ENCODE data around the gene AKR1C8. TPM values are rescaled to one million over a fixed set of nuclear protein-coding genes. Genes with fewer than 3 reads are reported as not detected.
"Not testable (repeated sequence)": the region's sequence is repeated elsewhere in the genome, so short reads cannot be mapped to it uniquely, and the experiment has no call there.

The AKR1C8 gene
- total RNA-seq, 1 donor: not detected

DNA sequence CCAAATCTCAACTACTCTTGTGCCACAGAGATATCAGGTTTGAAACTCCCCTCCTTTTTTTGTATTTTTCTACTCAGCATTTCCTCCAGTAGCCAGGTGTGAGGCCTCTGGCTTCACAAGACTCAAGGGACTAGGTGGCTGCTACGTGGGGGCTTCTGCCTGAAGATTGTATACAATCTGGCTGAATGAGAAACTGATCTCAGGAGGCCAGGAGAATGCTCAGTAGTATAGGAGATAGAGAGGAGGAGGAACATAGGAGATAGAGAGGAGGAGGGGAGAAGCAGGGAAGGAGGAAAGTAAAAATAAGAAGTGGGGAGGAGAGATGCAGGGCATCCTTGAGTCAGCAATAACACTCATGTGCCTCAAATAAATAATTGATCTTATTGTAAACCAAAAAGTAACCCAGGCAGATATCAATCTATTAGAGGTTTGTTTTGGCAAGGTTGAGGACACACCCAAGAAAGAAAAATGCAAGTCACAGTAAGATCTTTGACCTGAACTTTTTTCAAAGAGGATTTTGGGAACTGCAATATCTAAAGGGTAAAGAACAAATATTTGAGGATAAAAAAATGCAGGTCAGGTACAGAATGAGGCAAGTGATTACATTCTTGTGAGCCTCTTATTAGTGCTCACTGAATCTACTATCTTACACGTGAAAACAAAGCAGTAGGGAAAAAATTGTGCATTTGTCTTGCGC lies 36.8 kb downstream of the AKR1C8 start:
- no peak for DNase-seq (ENCODE audit: low read depth)
- TF ChIP-seq, protein P1, sequence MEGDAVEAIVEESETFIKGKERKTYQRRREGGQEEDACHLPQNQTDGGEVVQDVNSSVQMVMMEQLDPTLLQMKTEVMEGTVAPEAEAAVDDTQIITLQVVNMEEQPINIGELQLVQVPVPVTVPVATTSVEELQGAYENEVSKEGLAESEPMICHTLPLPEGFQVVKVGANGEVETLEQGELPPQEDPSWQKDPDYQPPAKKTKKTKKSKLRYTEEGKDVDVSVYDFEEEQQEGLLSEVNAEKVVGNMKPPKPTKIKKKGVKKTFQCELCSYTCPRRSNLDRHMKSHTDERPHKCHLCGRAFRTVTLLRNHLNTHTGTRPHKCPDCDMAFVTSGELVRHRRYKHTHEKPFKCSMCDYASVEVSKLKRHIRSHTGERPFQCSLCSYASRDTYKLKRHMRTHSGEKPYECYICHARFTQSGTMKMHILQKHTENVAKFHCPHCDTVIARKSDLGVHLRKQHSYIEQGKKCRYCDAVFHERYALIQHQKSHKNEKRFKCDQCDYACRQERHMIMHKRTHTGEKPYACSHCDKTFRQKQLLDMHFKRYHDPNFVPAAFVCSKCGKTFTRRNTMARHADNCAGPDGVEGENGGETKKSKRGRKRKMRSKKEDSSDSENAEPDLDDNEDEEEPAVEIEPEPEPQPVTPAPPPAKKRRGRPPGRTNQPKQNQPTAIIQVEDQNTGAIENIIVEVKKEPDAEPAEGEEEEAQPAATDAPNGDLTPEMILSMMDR (IDR thresholded peaks at IDR 0.05; ENCODE audit: insufficient read depth, low read depth, low read length): no peak
- H3K4me3 ChIP-seq (ENCODE audit: low read depth, low read length): no peak overlapping the region

DNA sequence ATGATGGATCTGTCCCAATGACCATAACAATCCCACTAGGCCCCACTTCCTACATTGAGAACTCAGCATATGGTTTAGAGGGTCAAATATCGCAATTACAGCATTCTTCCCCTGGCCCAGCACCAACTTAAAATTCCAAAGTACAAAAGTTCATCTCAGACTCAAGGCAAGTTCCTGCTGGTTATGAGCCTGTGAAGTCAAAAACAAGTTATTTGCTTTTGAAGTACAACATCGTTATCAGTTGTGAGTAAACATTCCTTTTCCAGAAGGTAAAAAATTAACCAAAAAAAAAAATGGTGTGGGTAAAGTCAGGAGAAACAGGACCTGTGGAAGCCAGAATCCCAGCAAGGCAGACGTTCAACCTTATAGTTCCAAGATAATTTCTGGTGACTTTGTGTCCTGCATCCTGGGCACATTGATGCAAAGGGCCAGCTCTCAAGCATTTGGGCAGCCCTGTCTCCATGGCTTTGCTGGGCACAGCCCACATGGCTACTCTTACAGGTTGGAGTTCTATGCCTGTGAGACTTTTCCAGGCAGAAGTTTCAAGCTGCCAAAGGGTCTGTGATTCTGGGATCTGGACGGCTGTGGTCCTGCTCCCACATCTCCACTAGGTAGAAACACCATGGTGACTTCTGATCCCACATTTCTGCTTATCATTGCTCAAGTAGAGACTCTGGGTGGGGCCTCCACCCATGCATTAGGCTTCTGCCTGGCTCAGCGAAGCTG lies 37.5 kb downstream of the AKR1C8 start:
- TF ChIP-seq, protein P1 (IDR thresholded peaks at IDR 0.05; ENCODE audit: insufficient read depth, low read depth, low read length): no peak
- no peak for DNase-seq (ENCODE audit: low read depth)
- H3K4me3 ChIP-seq (ENCODE audit: low read depth, low read length): no peak overlapping the region

DNA sequence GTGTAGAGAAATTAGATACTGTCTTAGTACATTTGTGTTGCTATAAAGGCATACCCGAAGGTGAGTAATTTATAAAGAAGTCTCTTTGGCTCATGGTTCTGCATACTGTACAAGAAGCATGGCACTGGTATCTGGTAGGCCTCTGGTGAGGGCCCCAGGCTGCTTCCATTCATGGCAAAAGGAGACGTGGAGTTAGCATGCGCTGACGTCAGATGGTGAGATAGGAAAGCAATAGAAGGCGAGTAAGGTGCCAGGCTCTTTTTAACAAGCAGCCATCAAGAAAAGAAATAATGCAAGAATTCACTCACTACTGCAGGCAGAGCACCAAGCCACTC lies 38.1 kb downstream of the AKR1C8 start:
- H3K4me3 ChIP-seq (ENCODE audit: low read depth, low read length): no peak overlapping the region
- TF ChIP-seq, protein P1 (IDR thresholded peaks at IDR 0.05; ENCODE audit: insufficient read depth, low read depth, low read length): no peak
- no peak for DNase-seq (ENCODE audit: low read depth)

DNA sequence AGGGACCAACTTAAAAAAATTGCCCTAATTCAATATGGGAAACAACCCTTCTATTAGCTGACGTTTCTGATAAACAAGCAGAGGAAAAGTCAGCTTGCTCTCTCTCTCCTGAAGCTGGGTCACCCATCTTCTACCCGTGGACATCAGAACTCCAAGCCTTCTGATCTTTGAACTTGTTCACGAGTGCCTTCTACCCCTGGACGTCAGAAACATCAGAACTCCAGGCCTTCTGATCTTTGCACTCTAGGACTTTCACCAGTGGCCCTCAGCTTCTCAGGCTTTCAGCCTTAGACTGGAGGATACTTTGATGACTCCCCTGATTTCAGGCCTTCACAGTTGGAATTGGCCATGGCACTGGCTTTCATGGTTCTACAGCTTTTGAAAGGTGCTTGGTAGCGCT lies 41.8 kb downstream of the AKR1C8 start:
- no peak overlapping the region for H3K4me3 ChIP-seq (ENCODE audit: low read depth, low read length)
- no peak for DNase-seq (ENCODE audit: low read depth)
- TF ChIP-seq, protein P1 (IDR thresholded peaks at IDR 0.05; ENCODE audit: insufficient read depth, low read depth, low read length): no peak

GRCh38 chr10:5142199-5142598 lies 42.8 kb downstream of the AKR1C8 start:
- DNase-seq (ENCODE audit: low read depth): no peak
- TF ChIP-seq, protein P1 (IDR thresholded peaks at IDR 0.05; ENCODE audit: insufficient read depth, low read depth, low read length): no peak
- H3K4me3 ChIP-seq (ENCODE audit: low read depth, low read length): no peak overlapping the region

DNA sequence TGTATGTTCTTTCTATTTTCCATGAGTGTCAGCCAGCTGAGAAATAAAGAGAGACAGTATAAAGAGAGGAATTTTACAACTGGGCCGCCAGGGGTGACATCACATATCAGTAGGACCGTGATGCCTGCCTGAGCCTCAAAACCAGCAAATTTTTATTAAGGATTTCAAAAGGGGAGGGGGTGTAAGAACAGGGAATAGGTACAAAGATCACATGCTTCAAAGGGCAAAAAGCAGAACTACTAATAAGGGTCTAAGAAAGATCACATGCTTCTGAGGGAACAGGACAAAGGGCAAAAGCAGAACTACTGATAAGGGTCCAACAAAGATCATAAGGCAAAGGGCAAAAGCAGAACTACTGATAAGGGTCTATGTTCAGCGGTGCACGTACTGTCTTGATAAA lies 47.3 kb downstream of the AKR1C8 start:
- not testable (repeated sequence) for DNase-seq (ENCODE audit: low read depth); H3K4me3 ChIP-seq (ENCODE audit: low read depth, low read length)

- TF ChIP-seq, protein P1 (IDR thresholded peaks at IDR 0.05; ENCODE audit: insufficient read depth, low read depth, low read length): no peak
- H3K4me3 ChIP-seq (ENCODE audit: low read depth, low read length): no peak overlapping the region
- DNase-seq (ENCODE audit: low read depth): no peak
Measured at GRCh38 chr10:5136468-5137087, 48.4 kb downstream of the AKR1C8 start.
